HFFc6 (cell line): Measurements from ENCODE around the gene ORC3. TPM values are rescaled to one million over a fixed set of nuclear protein-coding genes. Genes with fewer than 3 reads are reported as not detected.

Experiments
- DNase-seq: peaks from one replicate; pipeline ENCODE4 v3.0.0-alpha.2; 2018
- H3K27ac Mint-ChIP-seq: 2 replicates; pipeline ENCODE4 v1.8.0; 2020; ENCODE audit warnings: mild to moderate bottlenecking, mixed read lengths
- H3K27me3 Mint-ChIP-seq: 2 replicates; pipeline ENCODE4 v1.8.0; 2021; ENCODE audit warnings: mild to moderate bottlenecking, moderate library complexity, mixed read lengths; ENCODE audit not compliant: insufficient read depth
- H3K36me3 Mint-ChIP-seq: 2 replicates; pipeline ENCODE4 v1.8.0; 2021; ENCODE audit warnings: low read depth, mixed read lengths
- H3K4me1 Mint-ChIP-seq: 2 replicates; pipeline ENCODE4 v1.8.0; 2020; ENCODE audit warnings: low read depth, mixed read lengths
- H3K4me3 Mint-ChIP-seq: 2 replicates; pipeline ENCODE4 v1.8.0; 2020; ENCODE audit warnings: mild to moderate bottlenecking, moderate library complexity, mixed read lengths
- H3K9me3 Mint-ChIP-seq: 2 replicates; pipeline ENCODE4 v1.8.0; 2020; ENCODE audit warnings: mild to moderate bottlenecking, mixed read lengths
- CTCF ChIP-seq: fragments of 200-600 bp; sonication (generic); IDR thresholded peaks from 2 replicates; pipeline ENCODE4 v1.5.0; 2021; ENCODE audit warnings: antibody characterized with exemption, mild to moderate bottlenecking
- total RNA-seq, 6 experiments: library from RNA; stranded (reverse); fragmentation: NEBNext Ultra II Directional; extraction: Animal tissue kit (Norgen Biotek cat#: 25700); gene quantifications; 2 replicates in 1 of 6; 3 replicates in 5 of 6; pipeline ENCODE4 v1.2.3, GENCODE V29; 2021

ORC3 gene
- total RNA-seq, 6 experiments from 2014 or later: 26.7 to 35.1 (median 29.7) TPM

GRCh38 chr6:87572021-87572420, 17.9 kb upstream of the ORC3 start:
- Mint-ChIP-seq H3K27me3 (no peaks in the 10 kb centered on the region; the same call in 1 of the 2 replicates), H3K36me3 (peaks cover 41% of the 10 kb centered on the region), H3K4me3 (no peak overlapping the region), H3K27ac (peak overlapping the region; percentile 23; the same call in 1 of the 2 replicates), H3K9me3 (no peaks in the 10 kb centered on the region), H3K4me1 (peaks cover 55% of the 10 kb centered on the region)
- DNase-seq: no peak
- no peak for TF ChIP-seq CTCF

- TF ChIP-seq CTCF: no peak
- Mint-ChIP-seq H3K36me3 (peaks cover 45% of the 10 kb centered on the region), H3K4me1 (peaks cover 63% of the 10 kb centered on the region), H3K9me3 (no peaks in the 10 kb centered on the region), H3K4me3 (no peak overlapping the region), H3K27me3 (no peaks in the 10 kb centered on the region; the same call in 1 of the 2 replicates), H3K27ac (peak overlapping the region; percentile 44)
- DNase-seq: no peak
Observed at GRCh38 chr6:87572883-87573282, 17.1 kb upstream of the ORC3 start.

DNA sequence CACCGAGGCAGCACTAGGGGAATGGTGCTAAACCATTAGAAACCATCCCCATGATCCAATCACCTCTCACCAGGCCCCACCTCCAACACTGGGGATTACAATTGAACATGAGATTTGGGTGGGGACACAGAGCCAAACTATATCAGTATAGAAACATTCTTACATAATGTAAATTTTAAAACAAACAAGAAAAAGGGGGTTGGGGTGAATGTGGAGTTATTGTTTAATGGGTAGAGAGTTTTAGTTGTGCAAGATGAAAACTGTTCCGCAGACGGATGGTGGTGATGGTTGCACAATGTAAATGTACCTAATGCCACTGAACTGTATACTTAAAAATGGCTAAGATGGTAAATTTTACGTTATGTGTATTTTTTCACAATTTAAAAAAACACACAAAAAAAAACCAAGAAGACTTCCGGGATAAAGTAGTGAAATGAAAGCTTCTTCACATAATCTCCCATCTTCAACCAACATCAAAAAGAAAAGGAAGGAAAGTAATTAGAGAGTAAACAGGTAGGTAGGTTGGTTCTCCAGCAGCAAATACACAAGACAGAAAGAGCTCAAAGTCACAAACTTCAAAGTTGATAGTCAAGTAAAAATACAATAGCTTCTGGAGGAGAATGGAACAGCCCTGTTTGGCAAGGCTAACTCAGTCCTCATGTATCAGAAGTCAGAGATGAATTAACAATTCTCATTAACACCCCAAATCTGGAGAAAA, 16.5 kb upstream of the ORC3 start:
- no peak overlapping the region for H3K4me3 Mint-ChIP-seq
- no peak for DNase-seq
- H3K4me1 Mint-ChIP-seq: peaks cover 69% of the 10 kb centered on the region
- H3K27ac Mint-ChIP-seq: peak overlapping the region; percentile 44; the same call in 1 of the 2 replicates
- no peak for TF ChIP-seq CTCF
- peaks cover 44% of the 10 kb centered on the region for H3K36me3 Mint-ChIP-seq
- no peaks in the 10 kb centered on the region for H3K9me3 Mint-ChIP-seq
- H3K27me3 Mint-ChIP-seq: no peaks in the 10 kb centered on the region; the same call in 1 of the 2 replicates

GRCh38 chr6:87574237-87574804, 15.6 kb upstream of the ORC3 start:
- peak overlapping the region; percentile 66 for H3K27ac Mint-ChIP-seq
- peaks cover 46% of the 10 kb centered on the region for H3K36me3 Mint-ChIP-seq
- no peaks in the 10 kb centered on the region for H3K9me3 Mint-ChIP-seq
- H3K27me3 Mint-ChIP-seq: no peaks in the 10 kb centered on the region; the same call in 1 of the 2 replicates
- no peak for DNase-seq
- TF ChIP-seq CTCF: no peak
- peak overlapping the region; percentile 6 for H3K4me3 Mint-ChIP-seq
- peaks cover 78% of the 10 kb centered on the region for H3K4me1 Mint-ChIP-seq

GRCh38 chr6:87575423-87575822, 14.5 kb upstream of the ORC3 start:
- no peak for TF ChIP-seq CTCF
- no peak for DNase-seq
- H3K36me3 Mint-ChIP-seq: peaks cover 51% of the 10 kb centered on the region
- peaks cover 88% of the 10 kb centered on the region for H3K4me1 Mint-ChIP-seq
- no peaks in the 10 kb centered on the region for H3K9me3 Mint-ChIP-seq
- peak overlapping the region; percentile 6; the same call in 1 of the 2 replicates for H3K4me3 Mint-ChIP-seq
- H3K27ac Mint-ChIP-seq: peak overlapping the region; percentile 66
- no peaks in the 10 kb centered on the region; the same call in 1 of the 2 replicates for H3K27me3 Mint-ChIP-seq
